Endothelial cell of umbilical vein (primary cell): ENCODE results near the gene FANCF. TPM values are rescaled to one million over a fixed set of nuclear protein-coding genes. Genes with fewer than 3 reads are reported as not detected.

Source experiments
- BruUV-seq: library from RNA; stranded (reverse); fragments of 400-500 nt; replicated peaks from 2 replicates; lab custom pipeline; 2021; lab: Mats Ljungman, UMichigan
- CTCF ChIA-PET: fragments of 300-600, 350-600 bp; sonication (Branson Sonifier 250); formaldehyde crosslinking; loops from one replicate; lab custom pipeline; 2021; ENCODE audit warnings: antibody characterized with exemption, inconsistent platforms; lab: Charles Lee
- POLR2A ChIA-PET: fragments of 300-600, 350-600 bp; sonication (Branson Sonifier 250); formaldehyde crosslinking; loops from one replicate; lab custom pipeline; 2021; ENCODE audit warnings: antibody characterized with exemption, inconsistent platforms; lab: Charles Lee
- DNase-seq: peaks from one replicate; pipeline ENCODE4 v3.0.0-alpha.2; 2011; ENCODE audit warnings: low read depth, low spot score
- FAIRE-seq: peaks from 2 replicates; lab custom pipeline; 2011; peaks lifted over from hg19 to GRCh38; lab: Jason Lieb, UNC
- H2AFZ ChIP-seq: 2 replicates; pipeline ENCODE4 v1.6.0; 2012; ENCODE audit warnings: low read depth, low read length, control low read depth, inconsistent platforms
- H3K27ac ChIP-seq: 2 replicates; pipeline ENCODE4 v1.5.1; 2011; ENCODE audit warnings: low read depth, mild to moderate bottlenecking, control low read depth, low read length, moderate library complexity; ENCODE audit not compliant: insufficient read depth
- H3K27me3 ChIP-seq, 2 experiments: 2 replicates each; pipeline versions ENCODE4 v1.6.0 to v1.6.1; 2011; ENCODE audit warnings: low read length in 2 of 2, mixed read lengths in 1 of 2; ENCODE audit not compliant: control insufficient read depth in 2 of 2, insufficient read depth in 2 of 2
- H3K36me3 ChIP-seq, 2 experiments: 2 replicates in 1 of 2; 3 replicates in 1 of 2; pipeline ENCODE4 v1.5.1; 2011; ENCODE audit warnings: low read length in 2 of 2, mild to moderate bottlenecking in 1 of 2, moderate library complexity in 1 of 2; ENCODE audit not compliant: control insufficient read depth in 2 of 2, insufficient read depth in 2 of 2; ENCODE audit errors: extremely low read depth in 1 of 2
- H3K4me1 ChIP-seq: 3 replicates; pipeline ENCODE4 v1.5.1; 2011; ENCODE audit warnings: mild to moderate bottlenecking, low read length; ENCODE audit not compliant: control insufficient read depth, insufficient read depth; ENCODE audit errors: extremely low read depth
- H3K4me2 ChIP-seq: 2 replicates; pipeline ENCODE4 v1.6.1; 2011; ENCODE audit warnings: low read length, control low read depth, mixed read lengths; ENCODE audit not compliant: insufficient read depth
- H3K4me3 ChIP-seq, 3 experiments: fragments of 200-600 bp in 1 of 3; sonication (generic), shearing (Covaris generic) in 1 of 3; replicated peaks in 1 of 3; 2 replicates each; pipeline ENCODE4 v1.5.1; 2011 to 2016; ENCODE audit warnings: control low read depth in 3 of 3, low read length in 3 of 3, mild to moderate bottlenecking in 2 of 3, inconsistent platforms in 1 of 3, low read depth in 1 of 3, moderate library complexity in 1 of 3; ENCODE audit not compliant: insufficient read depth in 1 of 3
- H3K79me2 ChIP-seq: 2 replicates; pipeline ENCODE4 v1.6.0; 2012; ENCODE audit warnings: low read length, inconsistent platforms; ENCODE audit not compliant: control insufficient read depth, insufficient read depth
- H3K9ac ChIP-seq: replicated peaks from 2 replicates; pipeline ENCODE3; 2011; ENCODE audit warnings: low read length, control low read depth; ENCODE audit not compliant: insufficient read depth; ENCODE audit errors: extremely low read depth
- H3K9me1 ChIP-seq: replicated peaks from 3 replicates; pipeline ENCODE4 v1.6.0; 2011; ENCODE audit warnings: mild to moderate bottlenecking, low read length; ENCODE audit not compliant: control insufficient read depth, insufficient read depth; ENCODE audit errors: extremely low read depth
- H3K9me3 ChIP-seq: replicated peaks from 2 replicates; pipeline ENCODE4 v1.5.1; 2012; ENCODE audit warnings: low read length, inconsistent platforms; ENCODE audit not compliant: control insufficient read depth, insufficient read depth
- H4K20me1 ChIP-seq: replicated peaks from 2 replicates; pipeline ENCODE3; 2011; ENCODE audit warnings: mild to moderate bottlenecking, low read length; ENCODE audit not compliant: control insufficient read depth, insufficient read depth; ENCODE audit errors: extremely low read depth
- EZH2 ChIP-seq: IDR thresholded peaks from 2 replicates; pipeline ENCODE4 v1.6.1; 2012; ENCODE audit warnings: borderline replicate concordance, low read depth, mild to moderate bottlenecking, moderate library complexity, low read length, inconsistent platforms; ENCODE audit not compliant: severe bottlenecking
- FOS ChIP-seq: IDR thresholded peaks from 2 replicates; pipeline ENCODE4 v1.6.1; 2011; ENCODE audit warnings: mild to moderate bottlenecking, low read length, moderate library complexity, borderline replicate concordance; ENCODE audit not compliant: insufficient read depth
- GATA2 ChIP-seq: IDR thresholded peaks from 2 replicates; pipeline ENCODE4 v1.7.0; 2011; ENCODE audit warnings: low read depth, mild to moderate bottlenecking, moderate library complexity, mixed read lengths, low read length; ENCODE audit not compliant: insufficient read length, insufficient read depth
- JUN ChIP-seq: IDR thresholded peaks from 2 replicates; pipeline ENCODE4 v1.6.1; 2011; ENCODE audit warnings: borderline replicate concordance, low read depth; ENCODE audit not compliant: insufficient read length, insufficient read depth
- MYC ChIP-seq: IDR thresholded peaks from one replicate; pipeline ENCODE4 v1.6.1; 2011; ENCODE audit warnings: mild to moderate bottlenecking, low read depth, low read length
- POLR2A ChIP-seq: IDR thresholded peaks from 2 replicates; pipeline ENCODE4 v1.6.1; 2012; ENCODE audit warnings: low read depth, mild to moderate bottlenecking, control low read depth, low read length
- POLR2AphosphoS5 ChIP-seq: IDR thresholded peaks from 2 replicates; pipeline ENCODE4 v1.6.1; 2012; ENCODE audit warnings: low read depth, mild to moderate bottlenecking, control low read depth, low read length, moderate library complexity; ENCODE audit not compliant: insufficient read depth
- dilution Hi-C: fragments of 300-500 bp; cut with MboI; formaldehyde crosslinking; loops from one replicate; pipeline ENCODE4 v1.15.0; 2019; ENCODE audit warnings: low sequenced_read_pairs; ENCODE audit not compliant: extremely low pct_ligation_motif_present
- intact Hi-C: fragments of 100-400 bp; cut with micrococcal nuclease; formaldehyde crosslinking; loops from one replicate; pipeline ENCODE4 v1.10.0; 2022
- polyA plus RNA-seq, 4 experiments: library from polyadenylated mRNA; depleted of rRNA in 3 of 4; stranded (reverse) in 3 of 4; unstranded in 1 of 4; fragments of >200 nt; gene quantifications; 2 replicates each; pipeline versions ENCODE4 v1.2.1 to v1.2.3, GENCODE V29; 2011 to 2012; ENCODE audit warnings: missing spikeins in 1 of 4
- total RNA-seq: library from RNA; stranded (reverse); gene quantifications from 2 replicates; pipeline ENCODE4 v1.2.3, GENCODE V29; 2021
- TF ChIP-seq, protein P1 (sequence below): IDR thresholded peaks from 2 replicates; pipeline ENCODE4 v1.6.1; 2011; ENCODE audit not compliant: insufficient read depth, insufficient read length
- TF ChIP-seq, protein P2 (sequence below), 2 donors: IDR thresholded peaks; 1 replicate in 1 of 2; 2 replicates in 1 of 2; pipeline ENCODE4 v1.5.1; 2011; ENCODE audit warnings: low read length in 2 of 2, mild to moderate bottlenecking in 2 of 2, moderate library complexity in 2 of 2, control low read depth in 1 of 2, inconsistent platforms in 1 of 2, low read depth in 1 of 2; ENCODE audit not compliant: insufficient read depth in 1 of 2; ENCODE audit errors: extremely low read depth in 1 of 2

Gene FANCF
- total and polyA plus RNA-seq, 2 donors (not counting 3 experiments of a cell fraction or from before 2014, with no cell fraction given) = 2.6 to 7.6 TPM

- Histone ChIP-seq H3K9ac (no peak overlapping the region), H4K20me1 (no peaks in the 10 kb centered on the region), H3K79me2 (no peaks in the 10 kb centered on the region), H3K4me3 (no peak overlapping the region), H2AFZ (no peak overlapping the region), H3K36me3 (no peaks in the 10 kb centered on the region), H3K27me3 (no peaks in the 10 kb centered on the region), H3K9me3 (no peaks in the 10 kb centered on the region), H3K9me1 (no peaks in the 10 kb centered on the region), H3K27ac (no peak overlapping the region), H3K4me2 (no peak overlapping the region), H3K4me1 (no peaks in the 10 kb centered on the region)
- dilution Hi-C loops = no loop called here
- FAIRE-seq (no peak), DNase-seq (no peak)
- intact Hi-C loops = no loop called here
- BruUV-seq = no TSS peak
- TF ChIP-seq POLR2A = no peak
- POLR2A ChIA-PET = no interaction called here
- CTCF ChIA-PET = interaction anchor here (1.3 kb wide), 1 partner anchor 14 kb away, joined by 3 read pairs; no protein-coding TSS in a partner anchor
Observed at GRCh38 chr11:22617868-22618267, 7.8 kb downstream of the FANCF start.

DNA sequence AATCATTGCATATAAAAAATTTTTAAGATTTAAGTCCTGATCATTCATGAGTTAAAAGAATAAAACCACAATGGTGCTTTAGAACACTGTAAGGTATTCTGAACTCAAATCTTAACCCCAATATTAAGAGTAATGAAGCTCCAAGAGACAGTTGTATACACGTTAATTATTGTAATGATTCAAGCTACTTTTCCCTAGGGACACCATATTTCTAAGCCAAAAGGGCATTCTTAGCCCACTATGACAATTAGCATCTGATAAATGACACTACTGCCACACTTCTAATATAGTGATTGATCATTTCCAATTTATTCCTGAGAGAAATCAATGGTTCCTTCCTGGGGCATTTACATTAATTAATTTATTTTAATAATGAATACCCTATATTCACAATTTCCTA lies 21.7 kb downstream of the FANCF start:
- Histone ChIP-seq H3K9me1 (no peaks in the 10 kb centered on the region), H3K36me3 (no peaks in the 10 kb centered on the region), H3K4me2 (no peak overlapping the region), H3K79me2 (no peaks in the 10 kb centered on the region), H2AFZ (no peak overlapping the region), H3K27me3 (peaks cover 0 to 3% of the 10 kb centered on the region in 2 experiments), H3K9ac (no peak overlapping the region), H4K20me1 (no peaks in the 10 kb centered on the region), H3K9me3 (no peaks in the 10 kb centered on the region), H3K4me1 (no peaks in the 10 kb centered on the region), H3K27ac (no peak overlapping the region), H3K4me3 (no peak overlapping the region)
- intact Hi-C loops = no loop called here
- ChIA-PET POLR2A (no interaction called here), CTCF (interaction anchor here (0.7 to 1.9 kb wide), 6 partner anchors 14 to 226 kb away, joined by 3 to 4 read pairs (median 3); partner anchors contain the start of gene SVIP)
- BruUV-seq = no TSS peak
- no peak for TF ChIP-seq POLR2A
- TF ChIP-seq, protein P1, sequence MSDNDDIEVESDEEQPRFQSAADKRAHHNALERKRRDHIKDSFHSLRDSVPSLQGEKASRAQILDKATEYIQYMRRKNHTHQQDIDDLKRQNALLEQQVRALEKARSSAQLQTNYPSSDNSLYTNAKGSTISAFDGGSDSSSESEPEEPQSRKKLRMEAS = no peak
- TF ChIP-seq EZH2 = no peak
- TF ChIP-seq JUN = no peak
- no peak for TF ChIP-seq MYC
- TF ChIP-seq GATA2 = no peak
- TF ChIP-seq FOS = no peak
- TF ChIP-seq, protein P2, sequence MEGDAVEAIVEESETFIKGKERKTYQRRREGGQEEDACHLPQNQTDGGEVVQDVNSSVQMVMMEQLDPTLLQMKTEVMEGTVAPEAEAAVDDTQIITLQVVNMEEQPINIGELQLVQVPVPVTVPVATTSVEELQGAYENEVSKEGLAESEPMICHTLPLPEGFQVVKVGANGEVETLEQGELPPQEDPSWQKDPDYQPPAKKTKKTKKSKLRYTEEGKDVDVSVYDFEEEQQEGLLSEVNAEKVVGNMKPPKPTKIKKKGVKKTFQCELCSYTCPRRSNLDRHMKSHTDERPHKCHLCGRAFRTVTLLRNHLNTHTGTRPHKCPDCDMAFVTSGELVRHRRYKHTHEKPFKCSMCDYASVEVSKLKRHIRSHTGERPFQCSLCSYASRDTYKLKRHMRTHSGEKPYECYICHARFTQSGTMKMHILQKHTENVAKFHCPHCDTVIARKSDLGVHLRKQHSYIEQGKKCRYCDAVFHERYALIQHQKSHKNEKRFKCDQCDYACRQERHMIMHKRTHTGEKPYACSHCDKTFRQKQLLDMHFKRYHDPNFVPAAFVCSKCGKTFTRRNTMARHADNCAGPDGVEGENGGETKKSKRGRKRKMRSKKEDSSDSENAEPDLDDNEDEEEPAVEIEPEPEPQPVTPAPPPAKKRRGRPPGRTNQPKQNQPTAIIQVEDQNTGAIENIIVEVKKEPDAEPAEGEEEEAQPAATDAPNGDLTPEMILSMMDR (IDR thresholded peaks at IDR 0.05; ENCODE audit: extremely low read depth in 1 of 2, insufficient read depth in 1 of 2, low read depth in 1 of 2, low read length in 2 of 2) = no peak
- TF ChIP-seq POLR2AphosphoS5 = no peak
- DNase-seq (no peak), FAIRE-seq (no peak)
- dilution Hi-C loops = no loop called here
